ENCODE data around the gene ANKRD36.
A peak's percentile ranks its signal among the peaks of the same experiment; 100 is the strongest.
"Not testable (repeated sequence)": the region's sequence is repeated elsewhere in the genome, so short reads cannot be mapped to it uniquely, and the experiment has no call there.

ANKRD36 gene

GRCh38 chr2:97113050-97113881, at the start of gene ANKRD36:
ANKRD36 (plus strand) TSS chr2:97113153; CDS start chr2:97113740, 587 bp downstream.
- peak; percentile 51 for FAIRE-seq
- peak; percentile 67 for DNase-seq (ENCODE audit: insufficient read length, low spot score)

- FAIRE-seq; DNase-seq (ENCODE audit: insufficient read length, low spot score): not testable (repeated sequence)
These were observed 46.9 kb upstream of the ANKRD36 start for GRCh38 chr2:97066030-97066429.

GRCh38 chr2:97067279-97068004, 45.5 kb upstream of the ANKRD36 start:
- DNase-seq (ENCODE audit: insufficient read length, low spot score) (peak; percentile 21), FAIRE-seq (peak; percentile 51)

GRCh38 chr2:97068074-97068473, 44.9 kb upstream of the ANKRD36 start:
- DNase-seq (ENCODE audit: insufficient read length, low spot score): no peak
- FAIRE-seq: no peak

GRCh38 chr2:97068722-97069121, 44.2 kb upstream of the ANKRD36 start:
- FAIRE-seq; DNase-seq (ENCODE audit: insufficient read length, low spot score): not testable (repeated sequence)

- DNase-seq (ENCODE audit: insufficient read length, low spot score); FAIRE-seq: not testable (repeated sequence)
These were observed 42.0 kb upstream of the ANKRD36 start for GRCh38 chr2:97070915-97071314.

GRCh38 chr2:97077213-97077612, 35.7 kb upstream of the ANKRD36 start:
- not testable (repeated sequence) for FAIRE-seq; DNase-seq (ENCODE audit: insufficient read length, low spot score)

GRCh38 chr2:97080855-97081254, 32.1 kb upstream of the ANKRD36 start:
- not testable (repeated sequence) for FAIRE-seq; DNase-seq (ENCODE audit: insufficient read length, low spot score)

GRCh38 chr2:97082206-97082605, 30.7 kb upstream of the ANKRD36 start:
- FAIRE-seq: not testable (repeated sequence)

GRCh38 chr2:97083516-97083915, 29.4 kb upstream of the ANKRD36 start:
- not testable (repeated sequence) for DNase-seq (ENCODE audit: insufficient read length, low spot score)

More at GRCh38 chr2:97082206-97082605, 30.7 kb upstream of the ANKRD36 start:
- DNase-seq (ENCODE audit: insufficient read length, low spot score): not testable (repeated sequence)

GRCh38 chr2:97085093-97085492, 27.9 kb upstream of the ANKRD36 start:
- not testable (repeated sequence) for DNase-seq (ENCODE audit: insufficient read length, low spot score); FAIRE-seq

More at GRCh38 chr2:97083516-97083915, 29.4 kb upstream of the ANKRD36 start:
- FAIRE-seq: not testable (repeated sequence)

GRCh38 chr2:97088706-97089105, 24.2 kb upstream of the ANKRD36 start:
- not testable (repeated sequence) for FAIRE-seq; DNase-seq (ENCODE audit: insufficient read length, low spot score)

- FAIRE-seq: not testable (repeated sequence)
These were observed 20.0 kb upstream of the ANKRD36 start for GRCh38 chr2:97092946-97093345.

GRCh38 chr2:97093983-97094771, 18.8 kb upstream of the ANKRD36 start:
- DNase-seq (ENCODE audit: insufficient read length, low spot score): not testable (repeated sequence)
- peak; percentile 85 for FAIRE-seq

More at GRCh38 chr2:97092946-97093345, 20.0 kb upstream of the ANKRD36 start:
- not testable (repeated sequence) for DNase-seq (ENCODE audit: insufficient read length, low spot score)

GRCh38 chr2:97094772-97095611, 18.0 kb upstream of the ANKRD36 start, which contains the start of gene FAHD2B:
FAHD2B (minus strand) TSS chr2:97094882; CDS start chr2:97091706, 3,176 bp downstream.
- FAIRE-seq (peak; percentile 98), DNase-seq (ENCODE audit: insufficient read length, low spot score) (peak; percentile 39)

GRCh38 chr2:97095661-97096060, 17.3 kb upstream of the ANKRD36 start:
- no peak for FAIRE-seq
- DNase-seq (ENCODE audit: insufficient read length, low spot score): no peak

- DNase-seq (ENCODE audit: insufficient read length, low spot score): not testable (repeated sequence)
- FAIRE-seq: peak; percentile 13
These were observed 14.1 kb upstream of the ANKRD36 start for GRCh38 chr2:97098786-97099372.

GRCh38 chr2:97106878-97107277, 6.1 kb upstream of the ANKRD36 start:
- FAIRE-seq; DNase-seq (ENCODE audit: insufficient read length, low spot score): not testable (repeated sequence)

GRCh38 chr2:97111246-97111645, 1.7 kb upstream of the ANKRD36 start:
- not testable (repeated sequence) for FAIRE-seq

More at GRCh38 chr2:97111246-97111645, 1.7 kb upstream of the ANKRD36 start:
- DNase-seq (ENCODE audit: insufficient read length, low spot score): not testable (repeated sequence)

Data from HTR-8/SVneo (cell line).